ENCODE data around the gene RIN3.

DNA sequence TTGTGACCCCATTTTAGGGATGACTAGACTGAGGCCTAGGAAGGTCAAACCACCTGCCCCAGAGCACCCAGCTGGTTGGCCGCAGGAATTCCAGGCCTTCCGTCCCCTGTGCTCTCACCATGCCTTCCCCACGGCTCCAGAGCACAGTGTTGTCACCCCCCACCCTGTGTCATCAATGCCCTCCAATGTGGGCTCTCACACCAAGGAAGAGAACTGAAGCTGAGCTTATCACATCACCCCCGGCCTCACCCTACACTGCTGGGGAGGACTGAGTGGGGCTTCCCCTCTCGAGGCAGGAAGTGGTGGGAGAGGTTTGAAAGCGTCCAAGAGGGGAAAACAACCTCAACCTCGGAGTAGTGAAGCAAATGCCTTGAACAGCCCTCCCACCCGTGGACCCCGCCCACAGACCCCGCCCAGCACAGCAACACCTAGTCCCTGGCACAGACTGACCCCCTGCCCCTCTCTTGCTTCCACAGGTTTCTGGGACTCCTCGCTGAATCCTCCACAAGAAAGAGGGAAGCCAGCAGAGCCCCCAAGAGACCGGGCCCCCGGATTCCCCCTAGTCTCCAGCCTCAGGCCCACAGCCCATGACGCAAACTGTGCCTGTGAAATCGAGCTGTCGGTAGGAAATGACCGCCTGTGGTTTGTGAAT is 137.7 kb downstream of the RIN3 start:
- TF ChIP-seq, protein P1, sequence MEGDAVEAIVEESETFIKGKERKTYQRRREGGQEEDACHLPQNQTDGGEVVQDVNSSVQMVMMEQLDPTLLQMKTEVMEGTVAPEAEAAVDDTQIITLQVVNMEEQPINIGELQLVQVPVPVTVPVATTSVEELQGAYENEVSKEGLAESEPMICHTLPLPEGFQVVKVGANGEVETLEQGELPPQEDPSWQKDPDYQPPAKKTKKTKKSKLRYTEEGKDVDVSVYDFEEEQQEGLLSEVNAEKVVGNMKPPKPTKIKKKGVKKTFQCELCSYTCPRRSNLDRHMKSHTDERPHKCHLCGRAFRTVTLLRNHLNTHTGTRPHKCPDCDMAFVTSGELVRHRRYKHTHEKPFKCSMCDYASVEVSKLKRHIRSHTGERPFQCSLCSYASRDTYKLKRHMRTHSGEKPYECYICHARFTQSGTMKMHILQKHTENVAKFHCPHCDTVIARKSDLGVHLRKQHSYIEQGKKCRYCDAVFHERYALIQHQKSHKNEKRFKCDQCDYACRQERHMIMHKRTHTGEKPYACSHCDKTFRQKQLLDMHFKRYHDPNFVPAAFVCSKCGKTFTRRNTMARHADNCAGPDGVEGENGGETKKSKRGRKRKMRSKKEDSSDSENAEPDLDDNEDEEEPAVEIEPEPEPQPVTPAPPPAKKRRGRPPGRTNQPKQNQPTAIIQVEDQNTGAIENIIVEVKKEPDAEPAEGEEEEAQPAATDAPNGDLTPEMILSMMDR (IDR thresholded peaks at IDR 0.05) = no peak
- TF ChIP-seq POLR2AphosphoS5 (IDR thresholded peaks at IDR 0.05) = no peak

Data from prostate gland (tissue), 2 donors.